ENCODE results near the gene DPPA3.
"Not testable (repeated sequence)": the region's sequence is repeated elsewhere in the genome, so short reads cannot be mapped to it uniquely, and the experiment has no call there.

DPPA3 gene

DNA sequence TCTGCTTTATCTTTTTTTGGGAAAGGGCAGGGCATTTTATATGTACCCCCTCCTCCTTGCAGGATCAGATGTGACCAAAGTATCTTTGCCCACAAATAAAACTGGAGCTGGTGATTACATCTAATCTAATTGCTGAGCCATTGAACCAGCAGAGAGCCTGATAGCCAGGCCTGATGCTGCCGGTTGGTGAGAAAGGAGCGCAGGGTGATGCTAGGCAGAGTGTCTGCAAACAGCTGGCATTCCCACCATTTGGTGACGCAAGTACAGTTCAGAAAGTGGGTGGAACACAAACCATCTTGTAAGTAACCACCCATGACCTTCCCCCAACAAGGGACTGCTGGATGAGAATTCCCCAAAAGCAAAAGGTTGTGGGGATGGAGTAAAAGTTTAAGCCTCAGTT is 12.7 kb downstream of the DPPA3 start:
- Histone ChIP-seq H3K4me1 (ENCODE audit: control insufficient read depth, low read length) (no peaks in the 10 kb centered on the region), H3K9me3 (ENCODE audit: control insufficient read depth, insufficient read depth, low read length) (no peaks in the 10 kb centered on the region), H3K27me3 (ENCODE audit: control insufficient read depth, low read length) (no peaks in the 10 kb centered on the region), H4K20me1 (ENCODE audit: control insufficient read depth, insufficient read depth, low read depth, low read length) (no peaks in the 10 kb centered on the region), H3K36me3 (ENCODE audit: control insufficient read depth, low read length) (no peaks in the 10 kb centered on the region), H3K4me2 (ENCODE audit: low read length) (no peak overlapping the region), H3K9me2 (replicated peaks; ENCODE audit: control insufficient read depth, low read length) (no peaks in the 10 kb centered on the region), H3K4me3 (ENCODE audit: low read length) (no peak overlapping the region), H3K27ac (ENCODE audit: low read depth, low read length) (no peak overlapping the region), H3K79me2 (ENCODE audit: control insufficient read depth, low read length) (no peaks in the 10 kb centered on the region), H3F3A (ENCODE audit: control insufficient read depth, insufficient read depth) (no peaks in the 10 kb centered on the region)
- TF ChIP-seq EZH2phosphoT487 (IDR thresholded peaks at IDR 0.05; ENCODE audit: borderline replicate concordance, low read length) = no peak
- TF ChIP-seq, protein P1, sequence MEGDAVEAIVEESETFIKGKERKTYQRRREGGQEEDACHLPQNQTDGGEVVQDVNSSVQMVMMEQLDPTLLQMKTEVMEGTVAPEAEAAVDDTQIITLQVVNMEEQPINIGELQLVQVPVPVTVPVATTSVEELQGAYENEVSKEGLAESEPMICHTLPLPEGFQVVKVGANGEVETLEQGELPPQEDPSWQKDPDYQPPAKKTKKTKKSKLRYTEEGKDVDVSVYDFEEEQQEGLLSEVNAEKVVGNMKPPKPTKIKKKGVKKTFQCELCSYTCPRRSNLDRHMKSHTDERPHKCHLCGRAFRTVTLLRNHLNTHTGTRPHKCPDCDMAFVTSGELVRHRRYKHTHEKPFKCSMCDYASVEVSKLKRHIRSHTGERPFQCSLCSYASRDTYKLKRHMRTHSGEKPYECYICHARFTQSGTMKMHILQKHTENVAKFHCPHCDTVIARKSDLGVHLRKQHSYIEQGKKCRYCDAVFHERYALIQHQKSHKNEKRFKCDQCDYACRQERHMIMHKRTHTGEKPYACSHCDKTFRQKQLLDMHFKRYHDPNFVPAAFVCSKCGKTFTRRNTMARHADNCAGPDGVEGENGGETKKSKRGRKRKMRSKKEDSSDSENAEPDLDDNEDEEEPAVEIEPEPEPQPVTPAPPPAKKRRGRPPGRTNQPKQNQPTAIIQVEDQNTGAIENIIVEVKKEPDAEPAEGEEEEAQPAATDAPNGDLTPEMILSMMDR (IDR thresholded peaks at IDR 0.05; ENCODE audit: low read depth, low read length, poor library complexity, severe bottlenecking) = no peak

DNA sequence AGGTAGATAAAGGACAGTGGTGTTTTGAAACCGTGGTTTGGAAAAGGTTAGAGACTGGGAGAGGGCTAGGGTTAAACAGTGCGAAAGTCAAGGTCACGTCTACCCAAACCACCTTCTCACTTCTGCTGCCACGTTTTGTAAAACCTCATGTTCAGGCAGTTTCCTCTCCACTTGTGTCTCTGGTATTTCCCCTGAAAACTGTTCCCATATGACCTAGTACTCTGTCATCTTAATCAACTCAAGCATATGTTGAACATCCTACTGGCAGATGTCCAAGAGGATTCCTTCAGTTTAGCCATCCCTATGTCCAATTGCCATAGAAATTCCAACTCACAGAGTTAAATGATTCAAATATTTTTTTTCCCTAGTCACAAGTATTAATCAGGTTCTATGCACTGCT is 18.5 kb downstream of the DPPA3 start:
- H3F3A ChIP-seq (ENCODE audit: control insufficient read depth, insufficient read depth) = no peaks in the 10 kb centered on the region
- H3K4me3 ChIP-seq (ENCODE audit: low read length) = no peak overlapping the region
- no peaks in the 10 kb centered on the region for H3K9me3 ChIP-seq (ENCODE audit: control insufficient read depth, insufficient read depth, low read length)
- no peaks in the 10 kb centered on the region for H3K9me2 ChIP-seq (replicated peaks; ENCODE audit: control insufficient read depth, low read length)
- H3K79me2 ChIP-seq (ENCODE audit: control insufficient read depth, low read length) = no peaks in the 10 kb centered on the region
- no peaks in the 10 kb centered on the region for H3K27me3 ChIP-seq (ENCODE audit: control insufficient read depth, low read length)
- no peaks in the 10 kb centered on the region for H4K20me1 ChIP-seq (ENCODE audit: control insufficient read depth, insufficient read depth, low read depth, low read length)
- H3K4me1 ChIP-seq (ENCODE audit: control insufficient read depth, low read length) = no peaks in the 10 kb centered on the region
- no peak overlapping the region for H3K27ac ChIP-seq (ENCODE audit: low read depth, low read length)
- TF ChIP-seq, protein P1 (IDR thresholded peaks at IDR 0.05; ENCODE audit: low read depth, low read length, poor library complexity, severe bottlenecking) = no peak
- no peak for TF ChIP-seq EZH2phosphoT487 (IDR thresholded peaks at IDR 0.05; ENCODE audit: borderline replicate concordance, low read length)
- H3K36me3 ChIP-seq (ENCODE audit: control insufficient read depth, low read length) = no peaks in the 10 kb centered on the region
- H3K4me2 ChIP-seq (ENCODE audit: low read length) = no peak overlapping the region

DNA sequence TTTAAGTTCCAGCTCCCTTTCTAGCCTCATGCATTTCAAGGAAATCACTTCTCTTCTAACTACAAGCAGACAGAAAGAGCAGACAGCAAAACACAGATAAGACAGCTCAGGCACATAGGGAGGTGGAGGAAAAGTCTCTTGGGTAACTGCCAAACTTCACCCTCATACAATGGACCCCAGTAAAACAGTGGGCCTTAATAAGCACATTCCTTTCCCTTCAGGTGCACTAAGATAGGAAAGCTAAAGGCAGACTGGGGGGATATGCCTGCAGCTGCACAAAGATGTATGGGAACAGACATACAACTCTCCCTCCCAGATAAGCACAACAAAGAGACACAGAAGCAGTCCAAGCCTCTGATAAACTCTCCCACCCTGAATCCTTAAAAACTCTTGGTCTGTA is 19.8 kb downstream of the DPPA3 start:
- H3K4me2 ChIP-seq (ENCODE audit: low read length); H3K4me1 ChIP-seq (ENCODE audit: control insufficient read depth, low read length); H3K9me3 ChIP-seq (ENCODE audit: control insufficient read depth, insufficient read depth, low read length); H3F3A ChIP-seq (ENCODE audit: control insufficient read depth, insufficient read depth); H3K36me3 ChIP-seq (ENCODE audit: control insufficient read depth, low read length); H4K20me1 ChIP-seq (ENCODE audit: control insufficient read depth, insufficient read depth, low read depth, low read length); H3K27me3 ChIP-seq (ENCODE audit: control insufficient read depth, low read length); H3K79me2 ChIP-seq (ENCODE audit: control insufficient read depth, low read length); H3K27ac ChIP-seq (ENCODE audit: low read depth, low read length); H3K4me3 ChIP-seq (ENCODE audit: low read length); H3K9me2 ChIP-seq (replicated peaks; ENCODE audit: control insufficient read depth, low read length): not testable (repeated sequence)

DNA sequence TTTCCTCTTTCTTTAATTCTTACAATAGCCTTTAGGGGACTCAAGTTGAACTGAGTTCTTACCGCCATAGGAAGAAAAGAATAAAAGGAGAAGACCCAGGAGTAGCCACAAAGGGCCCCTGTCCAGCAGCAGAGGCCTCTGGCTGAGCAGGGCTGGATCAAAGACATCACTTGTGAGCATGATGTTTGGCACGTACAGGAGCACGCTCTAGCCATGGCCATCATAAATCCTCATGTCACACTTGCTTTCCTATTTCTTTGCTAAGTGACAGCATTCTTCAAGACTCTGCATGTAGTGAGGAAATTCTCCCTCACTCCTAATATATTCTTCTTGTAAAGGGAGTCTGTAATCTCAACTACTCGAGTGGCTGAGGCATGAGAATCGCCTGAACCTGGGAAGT is 20.3 kb downstream of the DPPA3 start:
- H3K79me2 ChIP-seq (ENCODE audit: control insufficient read depth, low read length) = no peaks in the 10 kb centered on the region
- TF ChIP-seq, protein P1 (IDR thresholded peaks at IDR 0.05; ENCODE audit: low read depth, low read length, poor library complexity, severe bottlenecking) = no peak
- TF ChIP-seq EZH2phosphoT487 (IDR thresholded peaks at IDR 0.05; ENCODE audit: borderline replicate concordance, low read length) = no peak
- no peaks in the 10 kb centered on the region for H3F3A ChIP-seq (ENCODE audit: control insufficient read depth, insufficient read depth)
- H3K4me2 ChIP-seq (ENCODE audit: low read length) = no peak overlapping the region
- H3K4me3 ChIP-seq (ENCODE audit: low read length) = no peak overlapping the region
- no peaks in the 10 kb centered on the region for H3K9me2 ChIP-seq (replicated peaks; ENCODE audit: control insufficient read depth, low read length)
- no peaks in the 10 kb centered on the region for H3K4me1 ChIP-seq (ENCODE audit: control insufficient read depth, low read length)
- no peaks in the 10 kb centered on the region for H3K9me3 ChIP-seq (ENCODE audit: control insufficient read depth, insufficient read depth, low read length)
- no peaks in the 10 kb centered on the region for H3K36me3 ChIP-seq (ENCODE audit: control insufficient read depth, low read length)
- H3K27me3 ChIP-seq (ENCODE audit: control insufficient read depth, low read length) = no peaks in the 10 kb centered on the region
- no peaks in the 10 kb centered on the region for H4K20me1 ChIP-seq (ENCODE audit: control insufficient read depth, insufficient read depth, low read depth, low read length)
- no peak overlapping the region for H3K27ac ChIP-seq (ENCODE audit: low read depth, low read length)
